GM19043 (cell line): ENCODE results near the gene SLC22A31.
"Not testable (repeated sequence)": the region's sequence is repeated elsewhere in the genome, so short reads cannot be mapped to it uniquely, and the experiment has no call there.

Experiments used
- ATAC-seq: cut with Tn5 transposase; IDR thresholded peaks from one replicate; pipeline ENCODE4 v1.9.1; 2021; ENCODE audit warnings: low read depth; ENCODE audit not compliant: unreplicated experiment

The SLC22A31 gene

GRCh38 chr16:89194340-89195311 lies 5.7 kb downstream of the SLC22A31 start:
- no peak for ATAC-seq

- ATAC-seq: no peak
Observed at GRCh38 chr16:89193576-89194293, 6.6 kb downstream of the SLC22A31 start.

GRCh38 chr16:89192956-89193575 lies 7.3 kb downstream of the SLC22A31 start:
- no peak for ATAC-seq

GRCh38 chr16:89192186-89192955 lies 8.0 kb downstream of the SLC22A31 start:
- not testable (repeated sequence) for ATAC-seq

GRCh38 chr16:89191901-89192185 lies 8.5 kb downstream of the SLC22A31 start:
- no peak for ATAC-seq

- no peak for ATAC-seq
Observed at GRCh38 chr16:89191033-89191900, 9.1 kb downstream of the SLC22A31 start.

- ATAC-seq: no peak
Observed at GRCh38 chr16:89190150-89190958, 10.0 kb downstream of the SLC22A31 start.

GRCh38 chr16:89189358-89190025 lies 10.8 kb downstream of the SLC22A31 start:
- ATAC-seq: no peak

- ATAC-seq: not testable (repeated sequence)
Observed at GRCh38 chr16:89188471-89189357, 11.6 kb downstream of the SLC22A31 start.

- no peak for ATAC-seq
Observed at GRCh38 chr16:89187770-89188392, 12.5 kb downstream of the SLC22A31 start.

- ATAC-seq: no peak
Observed at GRCh38 chr16:89187032-89187769, 13.1 kb downstream of the SLC22A31 start.

GRCh38 chr16:89186593-89187031 lies 13.7 kb downstream of the SLC22A31 start:
- ATAC-seq: not testable (repeated sequence)

GRCh38 chr16:89185887-89186592 lies 14.3 kb downstream of the SLC22A31 start:
- not testable (repeated sequence) for ATAC-seq

GRCh38 chr16:89184933-89185794 lies 15.2 kb downstream of the SLC22A31 start:
- no peak for ATAC-seq

GRCh38 chr16:89184677-89184932 lies 15.7 kb downstream of the SLC22A31 start:
- no peak for ATAC-seq
